NCI-H345 treated with DMSO at 0.1 percent for 48 hours (cell line): ENCODE measurements around the gene PRKCZ.

Experiments
- DNase-seq: peaks from one replicate; lab custom pipeline; 2025; ENCODE audit not compliant: unreplicated experiment; lab: John Stamatoyannopoulos, UW

PRKCZ gene

DNA sequence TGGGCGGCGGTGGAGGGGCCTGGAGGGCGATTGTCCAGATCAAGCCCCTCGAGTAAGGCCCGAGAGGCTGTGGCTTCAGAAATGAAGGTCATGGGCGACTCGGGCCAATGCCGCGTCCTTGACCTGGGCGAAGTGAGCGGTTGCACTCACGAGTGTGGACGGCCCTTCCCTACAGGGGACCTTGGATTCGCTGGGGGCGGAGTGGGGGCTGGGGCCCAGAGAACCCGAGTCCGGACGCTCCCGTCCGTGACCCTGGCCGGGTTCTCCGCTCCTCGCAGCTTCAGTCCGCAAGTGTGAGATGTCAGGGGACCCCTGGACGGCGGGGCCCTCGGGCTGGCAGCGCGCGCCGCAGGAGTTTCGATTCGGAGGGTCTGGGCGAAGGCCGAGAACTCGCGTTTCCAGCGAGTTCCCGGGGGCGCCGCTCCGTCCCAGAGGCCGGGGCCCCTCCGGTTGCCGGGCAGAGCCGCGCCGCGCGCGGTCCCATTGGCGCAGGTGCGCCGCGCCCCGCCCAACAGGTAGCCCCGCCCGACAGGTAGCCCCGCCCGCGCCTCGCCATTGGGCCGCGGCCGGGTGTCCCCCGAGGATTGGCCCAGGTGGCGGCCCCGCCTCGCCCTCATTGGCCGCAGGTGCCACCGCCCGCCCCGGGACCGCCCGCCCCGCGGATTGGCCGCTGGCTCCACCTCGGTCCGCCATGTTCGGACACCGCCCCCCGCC, at the start of gene PRKCZ:
Gene PRKCZ, plus strand, starts transcription at position 694 of the 714 bp plus-strand sequence. CDS start 220 bp downstream, outside the sequence.
- peak; percentile 89 for DNase-seq

DNA sequence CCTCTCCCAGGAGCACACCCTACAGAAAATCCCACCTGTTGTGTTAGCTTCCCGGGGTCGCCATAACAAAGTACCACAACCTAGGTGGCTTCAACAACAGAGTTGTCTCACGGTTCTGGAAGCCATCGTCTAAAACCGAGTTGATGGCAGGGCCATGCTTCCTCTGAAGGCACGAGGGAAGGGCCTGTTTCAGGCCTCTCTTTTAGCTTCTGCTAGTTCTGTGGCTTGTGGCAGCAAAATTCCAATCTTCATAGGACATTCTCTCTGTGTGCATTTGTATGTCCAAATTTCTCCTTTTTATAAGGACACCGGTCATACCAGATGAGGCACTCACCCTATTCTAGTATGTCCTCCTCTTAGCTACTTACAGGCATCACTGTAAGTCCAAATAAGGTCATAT, 49.8 kb upstream of the PRKCZ start:
- no peak for DNase-seq

DNA sequence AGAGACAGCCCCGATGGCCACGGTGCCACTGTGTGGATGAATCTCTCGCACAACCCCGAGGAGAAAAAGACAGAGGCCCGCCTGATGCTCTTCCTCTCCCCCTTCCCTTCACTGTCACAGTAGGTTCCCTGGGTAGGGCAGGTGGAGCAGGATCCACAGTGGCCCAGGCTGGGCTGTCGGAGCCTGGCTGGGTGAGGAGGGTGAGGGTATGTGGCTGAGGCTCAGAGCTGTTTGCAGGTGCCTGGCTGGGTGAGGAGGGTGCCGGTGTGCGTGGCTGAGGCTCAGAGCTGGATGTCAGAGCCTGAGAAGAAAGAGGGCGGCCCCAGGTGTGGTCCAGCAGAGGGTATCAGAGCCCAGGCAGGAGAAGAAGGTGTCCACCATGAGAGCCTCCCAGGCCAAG, 49.4 kb upstream of the PRKCZ start:
- no peak for DNase-seq

DNA sequence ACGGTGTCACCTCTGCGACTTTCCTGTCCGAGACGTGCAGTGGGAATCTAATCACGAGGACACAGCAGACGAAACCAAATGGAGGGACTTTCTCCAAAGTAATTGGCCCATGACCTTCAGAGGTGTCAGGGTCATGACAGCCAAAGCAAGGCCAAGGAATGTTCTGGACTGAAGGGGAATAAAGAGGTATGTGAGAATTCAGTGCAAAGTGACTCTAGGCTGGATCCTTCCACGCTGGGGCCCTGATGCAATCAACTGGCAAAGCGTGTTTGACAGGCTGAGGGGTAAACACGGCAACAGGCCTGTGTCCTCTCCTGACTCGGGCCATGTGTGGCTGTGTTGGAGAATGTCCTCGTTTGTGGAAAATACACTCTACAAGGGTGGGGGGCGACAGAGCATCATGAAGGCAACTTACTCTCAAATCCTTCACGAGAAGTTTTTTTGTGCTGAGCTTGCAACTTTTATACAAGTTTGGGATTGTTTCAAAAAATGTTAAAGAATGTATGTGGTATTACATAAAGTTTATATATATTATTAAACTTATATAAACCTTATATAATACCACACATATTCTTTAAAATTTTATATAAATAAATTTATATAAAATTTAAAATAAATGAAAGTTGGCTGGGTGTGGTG, 48.3 kb upstream of the PRKCZ start:
- no peak for DNase-seq

DNA sequence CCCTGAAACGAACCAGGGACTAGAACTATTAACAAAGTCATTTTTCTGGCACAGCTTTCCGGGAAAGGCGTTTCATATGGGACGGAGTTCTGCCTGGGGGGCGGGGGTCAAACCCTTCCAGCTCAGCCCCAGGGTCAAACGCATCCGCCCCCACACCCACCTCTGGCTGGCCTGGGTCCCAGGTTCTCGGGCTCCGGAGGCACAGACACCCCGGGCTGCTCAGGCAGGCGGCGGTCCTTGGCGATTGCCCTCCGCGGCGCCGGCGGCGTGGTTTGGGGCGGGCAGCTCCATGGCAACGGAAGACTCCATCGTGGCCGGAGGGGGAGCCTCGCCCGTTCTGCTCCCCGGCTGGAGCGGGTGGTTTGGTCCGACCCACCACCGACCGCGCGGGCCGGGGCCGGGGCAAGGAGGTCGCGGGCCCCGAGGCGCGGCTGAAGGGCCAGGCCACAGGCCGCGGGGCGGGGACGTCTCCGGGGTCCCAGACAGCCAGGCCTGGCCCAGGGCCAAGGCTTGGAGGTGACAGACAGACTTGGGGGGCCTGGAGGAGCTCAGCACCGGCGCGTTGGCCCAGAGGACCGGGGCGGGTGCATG, 46.6 kb upstream of the PRKCZ start, which contains the start of gene CFAP74:
Gene CFAP74, minus strand, starts transcription at position 246 of the 591 bp plus-strand sequence. CDS start 12,830 bp downstream, outside the sequence.
- DNase-seq: no peak

DNA sequence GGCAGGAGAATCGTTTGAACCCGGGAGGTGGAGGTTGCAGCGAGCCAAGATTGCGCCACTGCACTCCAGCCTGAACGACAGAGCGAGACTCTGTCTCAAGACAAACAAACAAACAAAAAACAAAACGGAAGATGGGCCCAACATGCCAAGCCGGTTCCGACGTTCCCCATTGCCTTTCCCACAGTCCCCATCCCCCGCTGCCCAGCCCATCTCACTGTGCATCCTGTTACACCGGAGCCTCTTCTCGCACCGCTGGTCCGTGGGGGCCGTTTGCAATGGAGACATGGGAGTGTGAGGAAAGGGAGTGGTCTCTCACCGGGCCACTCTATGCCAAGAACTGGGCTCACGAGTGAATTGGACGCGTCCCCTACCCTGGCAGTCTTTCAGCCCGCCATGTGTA, 45.4 kb upstream of the PRKCZ start:
- no peak for DNase-seq

DNA sequence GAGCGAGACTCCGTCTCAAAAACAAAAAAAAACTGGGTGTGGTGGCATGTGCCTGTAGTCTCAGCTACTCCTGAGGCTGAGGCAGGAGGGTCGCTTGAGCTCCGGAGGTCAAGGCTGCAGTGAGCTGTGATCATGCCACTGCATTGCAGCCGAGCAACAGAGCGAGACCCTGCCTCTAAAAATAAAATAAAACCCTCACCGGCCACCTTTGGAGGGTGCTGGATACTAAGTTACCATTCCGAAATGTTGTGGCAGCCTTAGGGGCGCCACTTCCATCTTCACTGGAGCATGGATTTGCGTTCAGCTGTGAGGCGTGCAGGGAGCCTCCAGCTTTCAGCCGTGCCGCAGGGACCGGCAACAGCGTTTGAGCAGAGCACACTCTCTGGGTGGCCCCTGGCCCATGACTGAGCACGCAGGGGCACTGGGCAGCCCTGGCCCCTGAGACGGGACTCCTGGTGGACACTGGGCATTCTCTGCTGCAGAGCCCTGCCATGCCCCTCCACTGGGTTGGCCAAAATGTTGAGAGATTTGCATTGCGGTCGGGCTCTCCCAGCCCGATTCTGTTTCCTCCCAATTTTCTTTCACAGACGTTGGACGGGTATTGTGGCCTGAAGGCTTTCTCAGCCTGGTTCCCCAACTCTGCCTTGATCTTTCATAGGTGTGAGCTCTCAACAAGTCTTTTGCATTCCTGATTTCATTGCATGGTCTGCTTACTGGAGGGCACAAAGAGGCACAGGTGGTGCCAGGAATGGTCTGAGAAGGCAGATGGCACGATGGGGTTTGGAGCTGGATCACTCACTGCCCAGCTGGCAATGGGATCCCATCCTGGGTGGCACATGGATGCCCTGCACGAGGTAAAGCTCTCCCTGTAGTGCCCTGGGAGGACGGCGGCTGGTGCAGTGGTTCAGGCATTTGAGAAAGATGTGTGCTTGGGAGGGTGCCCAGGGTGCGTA, 40.8 kb upstream of the PRKCZ start:
- no peak for DNase-seq

DNA sequence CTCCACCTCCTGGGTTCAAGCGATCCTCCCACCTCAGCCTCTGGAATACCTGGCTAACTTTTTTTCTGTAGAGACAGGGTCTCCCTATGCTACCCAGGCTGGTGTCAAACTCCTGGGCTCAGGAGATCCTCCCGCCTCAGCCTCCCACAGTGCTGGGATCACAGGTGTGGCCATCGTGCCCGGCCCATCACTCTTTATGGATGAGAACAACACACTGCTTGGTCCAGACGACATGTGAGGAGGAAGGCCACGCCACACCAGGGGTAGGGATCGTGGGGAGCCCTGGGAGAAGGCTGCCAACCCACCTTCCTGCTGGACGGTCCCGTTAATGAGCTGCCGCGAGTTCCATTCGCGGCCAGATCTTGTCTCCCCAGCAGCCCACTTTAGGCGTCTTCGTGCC, 36.0 kb upstream of the PRKCZ start:
- DNase-seq: no peak

DNA sequence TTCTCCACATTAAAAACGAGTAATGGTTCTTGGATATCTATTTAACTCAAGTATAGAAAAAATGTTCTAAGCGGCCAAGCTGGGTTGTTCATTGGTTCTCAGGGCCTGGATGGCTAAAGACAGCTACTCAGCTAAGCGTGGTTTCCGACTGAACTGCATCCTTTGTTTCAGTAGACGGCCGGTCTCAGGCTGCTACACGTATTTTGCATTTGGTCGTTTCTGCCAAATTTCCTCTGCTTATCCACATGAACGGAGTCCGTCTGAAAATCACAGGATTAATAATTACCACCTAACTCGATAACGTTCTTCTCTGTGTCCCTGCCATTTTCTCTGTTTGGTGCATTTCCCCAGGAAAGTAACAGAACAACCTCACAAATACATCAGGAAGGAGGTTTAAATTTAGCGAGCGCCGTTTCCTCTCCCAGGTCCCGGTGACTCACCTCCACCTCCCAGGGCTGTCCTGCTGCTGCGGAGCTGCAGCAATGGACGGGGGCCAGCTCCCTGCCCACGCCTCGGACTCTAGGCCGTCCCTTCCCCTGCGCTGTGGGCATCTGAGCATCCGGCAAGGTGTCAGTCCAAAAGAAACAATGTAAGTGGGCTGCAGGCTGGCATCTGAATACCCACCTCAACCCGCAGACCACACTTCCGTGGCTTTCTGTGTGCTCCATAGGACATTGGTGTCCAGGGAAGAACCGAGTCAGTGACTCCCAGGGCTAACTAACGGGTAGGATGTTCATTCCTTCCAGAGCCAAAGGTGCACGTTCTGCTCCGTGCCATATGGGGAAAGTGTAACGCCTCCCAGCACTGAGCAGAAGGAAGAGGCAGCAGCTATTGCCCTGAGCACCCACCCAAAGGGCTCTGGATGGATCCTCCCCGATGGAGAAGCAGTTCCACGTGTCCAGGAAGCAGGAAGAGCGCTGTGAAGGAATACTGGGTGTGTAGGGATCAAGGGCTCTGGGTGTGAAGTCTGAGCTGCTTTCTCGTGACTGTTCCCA, 35.2 kb upstream of the PRKCZ start:
- no peak for DNase-seq

DNA sequence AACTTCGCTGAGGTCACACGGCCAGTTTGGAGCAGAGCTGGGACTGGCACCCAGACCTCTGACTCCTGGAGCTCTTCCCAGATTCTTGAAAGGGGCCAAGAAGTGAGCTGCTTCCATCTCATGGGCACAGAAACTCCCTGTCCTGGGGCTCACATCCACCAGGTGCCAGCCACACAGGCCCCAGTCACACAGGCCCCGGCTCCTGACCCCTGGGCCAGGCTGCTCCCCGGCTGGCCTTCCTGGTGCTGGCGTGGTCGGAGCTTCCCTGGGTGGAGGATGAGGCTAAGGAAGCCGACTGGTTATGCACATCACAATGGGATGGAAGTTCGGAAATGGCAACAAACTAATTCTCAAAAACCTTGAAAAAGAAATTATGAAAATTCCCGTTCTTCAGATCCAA, 34.1 kb upstream of the PRKCZ start:
- DNase-seq: no peak

DNA sequence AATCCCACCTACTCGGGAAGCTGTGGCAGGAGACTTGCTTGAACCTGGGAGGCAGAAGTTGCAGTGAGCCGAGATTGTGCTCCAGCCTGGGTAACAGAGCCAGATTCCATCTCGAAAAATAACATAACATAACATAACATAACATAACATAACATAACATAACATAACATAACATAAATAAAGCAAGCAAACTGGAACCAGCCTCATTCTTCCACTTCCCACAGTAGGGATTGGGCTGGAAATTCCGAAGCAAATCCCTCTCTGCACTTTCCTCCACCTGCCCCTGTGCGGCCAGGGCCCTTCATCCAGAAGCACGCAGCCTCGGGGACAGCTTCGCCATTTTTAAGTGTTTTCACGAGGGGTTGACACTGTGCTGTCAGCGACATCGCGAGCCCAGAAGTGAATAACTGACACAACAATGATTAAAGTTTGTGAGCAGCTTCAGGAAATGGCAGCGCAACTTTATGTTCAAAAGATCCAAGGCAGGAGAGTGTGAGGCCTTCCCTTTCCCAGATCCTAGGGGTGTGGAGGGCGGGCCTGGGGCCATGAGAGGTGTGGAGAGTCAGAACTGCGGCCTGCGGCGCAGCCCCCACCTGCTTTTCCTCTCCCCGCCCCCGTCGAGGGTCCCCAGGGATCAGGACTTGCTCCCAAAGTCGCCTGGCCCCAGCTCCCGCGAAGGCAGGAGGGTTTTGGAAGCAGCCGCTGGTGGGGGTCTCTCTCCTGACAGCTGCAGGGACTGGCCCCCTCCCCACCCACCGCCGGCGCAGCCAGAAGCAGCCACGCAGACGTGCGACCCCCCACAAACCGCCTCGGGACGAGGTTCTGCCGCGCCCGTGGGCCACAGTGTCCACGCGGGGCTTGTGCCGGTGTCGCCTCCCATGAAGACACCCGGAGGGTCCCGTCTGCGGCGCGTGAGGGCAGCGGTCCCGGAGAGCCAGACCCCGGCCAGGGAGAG, 31.7 kb upstream of the PRKCZ start:
- DNase-seq: no peak

DNA sequence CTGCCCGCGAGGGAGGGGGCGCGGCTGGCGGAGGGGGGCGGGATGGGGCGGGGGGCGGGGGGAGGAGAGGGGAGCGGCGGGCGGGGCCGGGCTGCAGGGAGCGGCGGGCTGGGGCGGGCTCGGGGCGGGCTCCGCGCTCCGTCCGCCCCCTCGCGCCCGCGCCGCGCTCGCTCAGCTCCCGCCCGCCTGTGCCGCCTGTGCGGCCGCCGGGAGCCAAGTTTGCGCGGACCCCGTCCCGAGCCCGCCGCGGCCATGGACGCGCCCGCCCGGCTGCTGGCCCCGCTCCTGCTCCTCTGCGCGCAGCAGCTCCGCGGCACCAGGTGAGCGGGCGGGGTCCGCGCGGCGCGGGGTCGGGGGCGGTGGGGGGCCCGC, 31.1 kb upstream of the PRKCZ start, which contains the start of gene GABRD:
Gene GABRD, plus strand, starts transcription at position 174 of the 372 bp plus-strand sequence. Its CDS starts 79 bp downstream, at position 253.
- no peak for DNase-seq

DNA sequence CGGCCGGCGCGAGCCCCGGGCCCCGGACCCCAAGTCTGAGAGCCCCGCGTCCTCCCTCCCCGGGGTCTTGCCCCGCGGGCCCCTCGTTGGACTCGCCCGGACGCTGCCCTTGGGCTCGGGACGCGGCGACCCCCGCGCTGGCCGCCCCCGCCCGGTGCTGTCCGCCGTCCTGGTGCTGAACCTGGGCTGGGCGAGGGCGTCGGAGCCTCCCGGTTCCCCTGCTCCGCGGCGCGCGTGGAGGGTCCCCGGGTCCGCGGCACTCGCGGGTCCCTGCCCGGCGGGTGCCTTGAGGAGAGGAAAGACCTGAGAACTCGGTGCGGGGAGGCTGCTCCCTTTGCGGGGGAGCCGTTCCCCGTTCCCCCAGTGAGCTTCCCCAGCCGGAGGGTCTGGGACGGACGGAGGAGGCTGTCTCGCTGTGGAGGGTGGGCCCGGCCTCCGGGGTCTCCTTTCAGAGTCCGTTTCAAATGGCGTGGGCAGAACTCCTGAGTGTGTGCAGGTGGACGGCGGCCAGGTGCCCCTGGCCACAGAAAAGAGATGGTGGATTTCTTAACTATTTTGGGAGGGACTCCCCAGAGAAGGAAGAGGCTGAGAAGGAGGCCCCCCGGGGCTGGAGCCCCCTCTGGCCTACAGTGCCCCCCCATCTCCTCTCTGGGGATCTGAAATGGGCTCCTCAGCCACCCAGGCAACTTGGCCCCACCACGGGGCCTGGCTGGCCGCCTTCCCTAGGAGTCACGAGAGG, 30.5 kb upstream of the PRKCZ start:
- no peak for DNase-seq

DNA sequence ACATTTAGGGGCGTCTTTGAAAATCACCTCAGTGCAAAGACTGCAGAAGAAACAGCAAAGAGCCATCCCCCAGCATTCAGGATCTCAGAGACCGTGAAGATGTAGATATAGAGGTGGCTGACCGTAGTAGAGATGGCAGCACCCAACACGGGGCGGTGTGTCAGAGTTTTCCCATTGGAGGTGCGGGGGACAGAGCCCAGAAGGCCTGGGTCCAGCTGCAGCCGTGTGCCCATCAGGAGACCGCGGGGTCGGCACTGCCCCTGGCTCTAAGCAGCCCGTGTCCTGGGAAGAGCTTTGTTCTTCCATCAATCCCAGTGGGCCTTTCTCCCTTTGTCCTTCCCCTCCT, 29.9 kb upstream of the PRKCZ start:
- no peak for DNase-seq

DNA sequence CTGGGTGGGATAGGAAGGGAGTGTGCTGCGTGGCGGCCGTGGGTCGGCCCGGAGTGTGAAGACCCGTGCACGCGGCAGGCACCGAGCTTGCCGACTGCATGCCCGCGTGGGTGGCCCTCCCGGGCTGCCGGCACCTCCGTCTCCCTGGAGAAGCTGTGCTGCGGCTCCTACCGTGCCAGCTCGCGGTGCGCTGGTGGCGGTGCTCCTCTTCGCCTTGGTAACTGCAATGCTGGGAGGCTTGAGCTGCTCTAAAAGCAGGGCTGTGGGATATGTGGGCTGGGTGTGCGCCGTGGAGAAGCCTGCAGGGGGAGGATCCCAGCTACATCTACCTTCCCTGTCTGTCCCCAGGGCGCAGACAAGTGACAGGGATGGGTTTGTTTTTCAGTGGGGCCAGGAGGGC, 28.7 kb upstream of the PRKCZ start:
- no peak for DNase-seq

DNA sequence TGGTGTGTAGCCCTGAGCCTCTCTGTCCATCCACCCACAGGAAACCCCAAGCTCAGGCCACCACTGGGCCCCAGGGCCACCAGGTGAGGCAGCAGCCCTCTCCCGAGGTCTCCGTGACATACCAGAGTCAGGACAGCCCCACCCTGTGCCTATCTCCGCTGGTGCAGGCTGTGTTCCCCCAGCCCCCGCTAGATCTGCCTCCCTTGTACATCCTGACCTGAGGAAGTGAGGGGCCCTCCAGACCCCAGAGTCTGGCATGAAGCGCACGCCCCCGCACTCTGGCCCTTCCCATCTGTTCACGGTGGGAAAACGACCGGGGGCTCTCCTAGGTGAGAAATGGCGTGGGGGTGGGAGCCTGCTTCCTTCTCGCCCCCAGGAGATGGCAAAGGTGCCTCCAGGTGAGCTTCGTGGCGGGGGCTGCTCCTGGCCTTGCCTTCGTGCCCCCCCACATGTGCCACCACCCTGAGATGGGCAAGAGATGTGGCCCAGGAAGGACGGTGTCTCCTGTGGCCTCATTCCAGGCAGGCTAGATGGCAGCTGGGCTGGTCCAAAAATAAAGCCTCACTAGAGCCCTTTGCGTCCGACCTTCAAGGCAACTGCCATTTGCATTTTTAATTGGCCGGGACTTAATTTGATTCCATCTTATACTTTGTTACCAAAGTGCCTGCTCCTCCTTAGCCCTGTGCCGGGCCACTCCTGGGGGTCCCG, 28.0 kb upstream of the PRKCZ start:
- no peak for DNase-seq

DNA sequence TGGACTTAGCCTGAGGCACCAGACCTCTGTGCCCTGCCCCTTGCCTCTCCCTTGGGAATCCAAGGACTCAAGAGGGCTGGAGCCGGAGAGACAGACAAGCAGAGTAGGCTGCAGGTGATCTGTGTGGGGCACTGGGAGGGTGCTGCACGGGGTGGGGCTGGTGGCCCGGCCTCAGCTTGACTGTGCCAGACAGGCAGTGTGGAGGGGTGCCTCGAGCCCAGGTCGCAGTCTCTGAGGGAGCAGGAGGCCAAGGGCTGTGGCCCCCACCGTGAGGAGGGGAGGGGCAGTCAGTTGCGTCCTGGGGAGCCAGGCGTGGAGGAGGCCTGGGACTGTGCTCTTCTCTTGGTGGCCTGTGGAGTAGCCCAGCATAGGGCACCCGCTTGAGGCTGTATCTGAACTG, 27.0 kb upstream of the PRKCZ start:
- no peak for DNase-seq

DNA sequence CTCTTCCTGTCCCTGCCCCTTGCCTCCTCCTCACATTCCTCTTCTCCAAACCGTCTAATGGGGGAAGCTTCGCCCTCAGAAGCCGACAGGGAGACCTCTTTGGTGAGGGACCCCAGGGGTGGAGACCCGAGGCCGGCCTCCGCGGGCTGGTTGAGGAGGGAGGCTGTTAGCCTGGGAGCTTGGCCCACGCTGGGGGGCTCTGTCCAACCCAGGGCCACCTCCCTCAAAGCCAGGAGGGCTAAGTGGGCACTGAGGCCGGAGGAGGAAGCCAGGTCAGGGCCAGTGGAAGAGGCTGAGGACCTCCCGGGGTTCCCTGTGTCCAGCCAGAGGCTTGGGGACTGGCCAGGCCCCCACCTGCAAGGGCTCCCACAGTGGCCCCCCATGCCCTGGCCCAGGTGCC, 25.8 kb upstream of the PRKCZ start:
- no peak for DNase-seq
